ENCODE results near the gene SOBP.

The SOBP gene

DNA sequence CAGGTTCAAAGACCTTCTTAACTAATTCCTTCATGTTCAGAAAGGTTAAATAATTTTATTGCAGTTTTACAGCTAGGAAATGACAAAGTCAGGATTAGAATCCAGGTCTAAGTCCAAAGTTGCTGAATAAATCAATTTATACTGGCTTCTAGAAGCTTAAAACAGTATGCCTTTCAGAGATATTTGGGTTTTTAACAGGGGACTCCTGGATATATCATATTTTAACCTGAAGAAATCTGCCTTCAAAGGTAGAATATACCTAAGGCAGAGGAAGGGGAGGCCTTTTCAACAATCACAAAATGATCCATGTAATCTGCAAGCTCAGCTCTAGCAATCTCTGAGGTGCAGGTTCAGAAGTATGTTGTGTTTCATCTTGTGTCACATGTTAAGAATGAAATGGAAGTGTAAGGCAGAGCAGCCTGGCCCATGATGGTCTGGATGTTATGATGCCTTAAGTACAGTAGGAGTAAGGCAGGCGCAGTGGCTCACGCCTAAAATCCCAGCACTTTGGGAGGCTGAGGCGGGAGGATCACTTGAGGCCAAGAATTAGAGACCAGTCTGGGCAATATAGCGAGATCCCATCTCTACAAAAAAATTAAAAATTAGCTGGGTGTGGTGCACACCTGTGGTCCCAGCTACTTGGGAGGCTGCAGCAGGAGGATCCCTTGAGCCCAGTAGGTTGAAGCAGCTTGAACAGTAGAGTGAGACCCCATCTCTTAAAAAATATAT lies 123.9 kb downstream of the SOBP start:
- no peak for DNase-seq (ENCODE audit: low spot score)
- TF ChIP-seq, protein P1, sequence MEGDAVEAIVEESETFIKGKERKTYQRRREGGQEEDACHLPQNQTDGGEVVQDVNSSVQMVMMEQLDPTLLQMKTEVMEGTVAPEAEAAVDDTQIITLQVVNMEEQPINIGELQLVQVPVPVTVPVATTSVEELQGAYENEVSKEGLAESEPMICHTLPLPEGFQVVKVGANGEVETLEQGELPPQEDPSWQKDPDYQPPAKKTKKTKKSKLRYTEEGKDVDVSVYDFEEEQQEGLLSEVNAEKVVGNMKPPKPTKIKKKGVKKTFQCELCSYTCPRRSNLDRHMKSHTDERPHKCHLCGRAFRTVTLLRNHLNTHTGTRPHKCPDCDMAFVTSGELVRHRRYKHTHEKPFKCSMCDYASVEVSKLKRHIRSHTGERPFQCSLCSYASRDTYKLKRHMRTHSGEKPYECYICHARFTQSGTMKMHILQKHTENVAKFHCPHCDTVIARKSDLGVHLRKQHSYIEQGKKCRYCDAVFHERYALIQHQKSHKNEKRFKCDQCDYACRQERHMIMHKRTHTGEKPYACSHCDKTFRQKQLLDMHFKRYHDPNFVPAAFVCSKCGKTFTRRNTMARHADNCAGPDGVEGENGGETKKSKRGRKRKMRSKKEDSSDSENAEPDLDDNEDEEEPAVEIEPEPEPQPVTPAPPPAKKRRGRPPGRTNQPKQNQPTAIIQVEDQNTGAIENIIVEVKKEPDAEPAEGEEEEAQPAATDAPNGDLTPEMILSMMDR (IDR thresholded peaks at IDR 0.05; ENCODE audit: extremely low read depth, insufficient read depth, missing control alignments), result no peak
- in situ Hi-C loops (cut with MboI; ENCODE audit: low pct_unique_long_range_greater_than_20kb, low sequenced_read_pairs, unreplicated experiment), result no loop called here

DNA sequence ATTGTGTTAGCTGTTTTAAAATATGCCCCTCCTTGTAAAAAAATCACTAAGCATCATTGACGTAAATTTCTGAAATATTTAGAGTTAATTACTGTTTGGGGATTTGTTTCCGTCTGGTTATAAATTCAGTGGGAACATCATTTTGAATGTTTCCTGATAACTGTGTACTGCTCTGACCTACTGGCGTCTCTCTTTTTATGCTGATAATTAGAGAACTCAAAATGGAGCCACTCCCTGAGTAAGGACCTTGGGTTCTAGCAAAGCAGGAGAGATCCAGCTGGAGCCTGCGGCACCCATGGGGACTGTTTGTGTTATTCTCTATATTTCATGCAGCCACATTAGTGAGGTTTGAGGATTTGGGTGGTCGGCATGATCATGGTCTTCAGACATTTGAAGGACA lies 124.9 kb downstream of the SOBP start:
- DNase-seq (ENCODE audit: low spot score), result no peak
- in situ Hi-C loops (cut with MboI; ENCODE audit: low pct_unique_long_range_greater_than_20kb, low sequenced_read_pairs, unreplicated experiment), result no loop called here
- TF ChIP-seq, protein P1 (IDR thresholded peaks at IDR 0.05; ENCODE audit: extremely low read depth, insufficient read depth, missing control alignments), result no peak

DNA sequence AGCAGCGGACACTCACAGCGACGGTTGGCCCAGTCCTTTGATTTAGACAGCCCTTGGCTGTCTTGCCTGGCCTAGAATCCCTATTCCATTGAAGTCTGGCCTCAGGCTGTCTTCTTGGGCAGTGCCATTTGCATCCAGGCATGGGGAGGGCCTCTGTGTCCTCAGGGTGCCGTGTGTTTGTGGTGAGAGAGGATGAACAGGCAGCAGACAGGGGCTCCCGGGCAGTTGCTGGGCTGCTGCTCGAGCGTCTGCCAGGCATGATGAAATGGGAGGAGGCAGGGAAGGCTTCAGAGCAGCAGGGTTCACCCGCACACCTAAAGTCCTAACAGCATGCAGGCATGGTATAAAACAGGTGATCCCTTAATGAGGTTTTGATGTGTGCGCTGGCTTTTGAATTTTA lies 126.9 kb downstream of the SOBP start:
- in situ Hi-C loops (cut with MboI; ENCODE audit: low pct_unique_long_range_greater_than_20kb, low sequenced_read_pairs, unreplicated experiment), result no loop called here
- no peak for DNase-seq (ENCODE audit: low spot score)
- TF ChIP-seq, protein P1 (IDR thresholded peaks at IDR 0.05; ENCODE audit: extremely low read depth, insufficient read depth, missing control alignments), result no peak

DNA sequence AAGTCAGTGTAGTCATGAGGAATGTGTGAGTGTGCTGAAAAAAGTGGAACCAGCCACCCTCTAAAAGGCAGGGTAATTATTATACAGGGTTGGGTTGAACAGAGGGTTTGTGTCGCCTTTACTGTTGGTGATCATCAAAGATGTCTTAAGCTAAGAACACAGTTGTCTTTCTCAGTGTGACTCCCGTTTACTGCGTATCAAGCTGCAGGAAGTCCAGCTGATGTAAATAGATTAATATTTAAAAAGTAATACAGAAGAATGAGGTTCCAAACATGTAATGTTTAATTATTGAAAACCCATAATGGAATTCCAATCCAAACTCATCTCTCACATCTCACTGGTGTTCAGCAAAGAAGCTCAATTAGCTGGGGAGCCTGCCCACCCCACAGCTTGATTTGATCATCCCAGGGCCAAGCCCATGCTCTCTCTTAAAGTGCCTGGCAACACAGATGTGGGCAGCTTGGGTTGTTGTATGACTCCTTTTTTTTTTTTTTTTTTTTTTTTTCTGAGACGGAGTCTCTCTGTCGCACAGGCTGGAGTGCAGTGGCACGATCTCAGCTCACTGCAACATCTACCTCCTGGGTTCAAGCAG lies 127.5 kb downstream of the SOBP start:
- no peak for DNase-seq (ENCODE audit: low spot score)
- in situ Hi-C loops (cut with MboI; ENCODE audit: low pct_unique_long_range_greater_than_20kb, low sequenced_read_pairs, unreplicated experiment), result no loop called here
- TF ChIP-seq, protein P1 (IDR thresholded peaks at IDR 0.05; ENCODE audit: extremely low read depth, insufficient read depth, missing control alignments), result no peak

DNA sequence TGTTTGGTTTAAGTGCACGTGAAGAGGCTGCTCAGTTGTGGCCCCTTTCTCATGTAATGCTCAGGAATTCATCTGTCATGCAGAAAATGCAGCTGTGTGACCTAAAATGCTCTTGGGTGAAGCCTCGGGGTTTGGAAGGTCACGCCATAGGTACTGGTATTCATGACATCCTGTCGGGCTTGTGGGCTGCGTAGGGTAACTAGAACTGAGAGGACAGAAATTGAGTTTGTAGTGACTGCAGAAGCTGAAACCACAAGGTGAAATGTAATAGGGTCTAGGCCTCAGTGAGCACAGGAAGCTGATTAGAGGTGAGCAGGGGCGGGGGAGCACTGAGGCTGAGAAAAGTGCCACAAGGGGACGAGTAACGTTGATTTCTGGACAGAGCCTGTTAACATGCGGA lies 128.8 kb downstream of the SOBP start:
- in situ Hi-C loops (cut with MboI; ENCODE audit: low pct_unique_long_range_greater_than_20kb, low sequenced_read_pairs, unreplicated experiment), result no loop called here
- TF ChIP-seq, protein P1 (IDR thresholded peaks at IDR 0.05; ENCODE audit: extremely low read depth, insufficient read depth, missing control alignments), result no peak
- peak; percentile 66 for DNase-seq (ENCODE audit: low spot score)

DNA sequence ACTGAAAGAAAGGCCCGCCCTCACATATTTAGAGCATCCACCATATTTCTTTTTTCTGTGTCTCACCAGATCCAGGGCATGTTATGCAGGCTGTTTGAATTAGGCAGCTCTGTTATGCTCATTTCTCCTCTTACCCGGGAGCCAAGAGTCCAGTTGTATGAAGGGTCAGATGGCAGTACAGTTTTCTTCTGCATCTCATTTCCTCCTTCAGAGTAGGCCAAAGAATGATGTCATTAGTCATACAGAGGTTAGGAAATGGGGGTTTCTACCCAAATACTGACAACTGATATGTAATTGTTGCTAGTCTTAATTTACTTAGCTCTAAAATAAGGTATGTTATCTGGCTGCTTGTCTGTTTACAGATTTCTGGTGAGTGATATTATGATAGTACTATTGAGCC lies 130.8 kb downstream of the SOBP start:
- TF ChIP-seq, protein P1 (IDR thresholded peaks at IDR 0.05; ENCODE audit: extremely low read depth, insufficient read depth, missing control alignments), result no peak
- DNase-seq (ENCODE audit: low spot score), result no peak
- in situ Hi-C loops (cut with MboI; ENCODE audit: low pct_unique_long_range_greater_than_20kb, low sequenced_read_pairs, unreplicated experiment), result no loop called here

Measured in GM13977 (cell line).